GM10847 (cell line): ENCODE measurements around the gene ANKS6.

Experiments
- POLR2A ChIP-seq: IDR thresholded peaks from 2 replicates; pipeline ENCODE4 v1.6.1; 2011; ENCODE audit not compliant: insufficient read length; ENCODE audit errors: extremely low read depth

ANKS6 gene

DNA sequence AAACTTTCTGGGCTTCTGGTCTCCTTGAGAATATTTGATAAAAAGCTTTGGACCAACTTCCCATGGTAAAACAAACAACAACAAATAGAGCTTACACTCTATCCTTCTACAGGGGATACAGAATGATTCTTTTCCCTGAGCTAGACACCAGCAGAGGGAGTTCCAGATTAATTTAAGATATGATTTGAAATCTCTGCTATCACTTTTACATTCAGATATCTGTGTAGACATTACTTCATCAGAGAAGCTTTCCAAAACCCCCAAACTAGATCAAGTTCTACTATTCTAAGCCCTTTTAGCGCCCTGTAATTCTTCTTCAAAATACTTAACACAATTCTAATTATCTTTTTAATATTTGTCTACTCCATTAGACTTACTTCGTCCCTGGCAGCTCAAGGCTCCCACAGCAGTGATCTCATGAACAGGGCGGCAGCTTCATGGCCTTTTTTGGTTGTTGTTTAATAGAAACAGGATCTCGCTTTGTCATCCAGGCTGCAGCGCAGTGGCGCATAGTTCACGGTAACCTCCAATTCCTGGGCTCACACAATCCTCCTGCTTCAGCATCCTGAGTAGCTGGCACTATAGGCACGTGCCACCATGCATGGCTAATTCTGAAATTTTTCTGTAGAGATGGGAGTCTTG, 10.2 kb upstream of the ANKS6 start:
- no peak for TF ChIP-seq POLR2A

DNA sequence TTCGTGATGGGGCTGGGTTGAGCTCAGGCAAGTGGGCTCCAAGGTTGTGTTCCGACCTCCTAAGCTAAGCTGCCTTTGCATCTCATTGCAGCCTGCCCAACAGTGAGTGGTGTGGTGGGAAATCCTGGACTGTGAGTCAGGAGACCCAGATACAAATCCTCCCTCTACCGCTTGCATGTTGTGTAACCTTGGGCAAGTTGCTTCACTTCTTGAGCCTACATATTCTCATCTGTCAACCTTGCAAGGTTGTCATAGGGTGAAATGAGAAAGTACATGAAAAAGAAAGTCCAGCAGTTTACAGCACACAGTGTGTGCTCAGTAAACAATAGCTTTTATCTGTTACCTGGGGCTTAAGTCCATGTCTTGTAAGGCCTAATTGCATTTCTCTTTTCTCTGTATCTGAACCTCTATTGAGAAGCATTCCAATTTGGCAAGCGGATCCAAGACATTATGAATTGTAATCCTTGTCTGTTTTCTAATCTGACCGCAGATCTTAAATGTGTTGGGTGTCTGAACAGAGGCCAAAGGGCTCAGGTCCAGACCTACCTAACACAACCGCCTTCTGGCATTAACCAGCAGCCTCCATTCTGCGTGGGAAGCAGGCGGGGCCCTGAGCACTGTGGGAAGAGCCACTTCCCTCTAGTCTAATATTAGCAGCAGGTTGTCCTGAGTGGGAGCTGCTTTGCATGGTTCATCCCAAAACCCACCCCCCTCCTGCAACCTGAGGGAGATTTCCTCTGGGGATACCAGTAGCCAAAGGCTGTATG, 9.3 kb upstream of the ANKS6 start:
- TF ChIP-seq POLR2A: no peak

DNA sequence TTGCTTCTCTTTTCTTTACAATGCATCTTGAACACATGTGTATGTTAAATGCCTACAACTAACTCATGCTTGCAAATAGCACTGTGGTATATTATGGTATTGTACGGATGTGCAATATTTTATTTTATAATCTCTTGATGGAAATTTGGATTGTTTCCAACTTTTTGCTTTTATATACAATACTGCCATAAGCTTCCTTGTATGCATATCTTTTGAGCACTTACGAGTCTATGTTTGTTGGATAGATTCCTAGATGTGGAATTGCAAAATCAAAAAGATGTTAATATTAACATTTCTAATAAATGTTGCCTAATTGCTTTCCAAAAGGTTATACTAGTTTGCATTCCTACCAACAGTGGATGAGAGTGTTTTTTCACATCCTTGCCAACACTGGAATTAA, 7.7 kb upstream of the ANKS6 start:
- no peak for TF ChIP-seq POLR2A

DNA sequence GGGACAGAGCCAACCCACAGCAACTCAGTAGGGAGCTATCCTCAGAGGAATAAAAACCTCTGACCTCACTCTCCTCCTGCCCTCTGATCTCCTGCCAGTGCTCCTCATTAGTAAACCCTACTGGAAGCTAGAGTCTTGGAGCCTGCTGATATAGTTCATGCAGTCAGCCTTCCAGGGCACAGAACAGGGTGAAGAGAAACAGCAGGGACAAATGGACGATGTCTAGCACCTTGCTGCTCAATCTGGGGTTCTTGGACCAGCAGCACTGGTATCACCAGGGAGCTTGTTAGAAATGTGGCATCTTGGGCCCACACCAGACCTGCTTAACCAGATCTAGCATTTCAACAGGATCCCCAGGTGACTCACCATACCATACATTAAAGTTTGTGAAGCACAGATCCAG, 5.6 kb upstream of the ANKS6 start:
- TF ChIP-seq POLR2A: no peak

DNA sequence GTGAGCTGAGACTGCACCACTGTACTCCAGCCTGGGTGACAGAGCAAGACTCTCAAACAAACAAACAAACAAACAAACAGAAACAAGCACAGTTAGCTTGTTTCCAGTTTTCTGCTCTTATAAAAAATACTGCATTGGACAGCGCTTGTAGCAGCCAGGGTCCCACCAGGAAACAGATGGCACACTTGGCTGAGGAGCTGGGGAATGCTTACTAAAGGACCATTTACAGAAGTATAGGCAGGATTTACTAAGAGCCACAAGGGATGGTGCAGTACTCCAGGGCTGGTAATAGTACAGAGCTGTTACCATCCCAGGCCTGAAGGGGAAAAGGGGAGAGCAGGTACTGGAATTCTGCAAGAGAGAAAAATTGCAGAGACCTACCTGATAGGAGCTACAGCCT, 5.2 kb upstream of the ANKS6 start:
- no peak for TF ChIP-seq POLR2A

DNA sequence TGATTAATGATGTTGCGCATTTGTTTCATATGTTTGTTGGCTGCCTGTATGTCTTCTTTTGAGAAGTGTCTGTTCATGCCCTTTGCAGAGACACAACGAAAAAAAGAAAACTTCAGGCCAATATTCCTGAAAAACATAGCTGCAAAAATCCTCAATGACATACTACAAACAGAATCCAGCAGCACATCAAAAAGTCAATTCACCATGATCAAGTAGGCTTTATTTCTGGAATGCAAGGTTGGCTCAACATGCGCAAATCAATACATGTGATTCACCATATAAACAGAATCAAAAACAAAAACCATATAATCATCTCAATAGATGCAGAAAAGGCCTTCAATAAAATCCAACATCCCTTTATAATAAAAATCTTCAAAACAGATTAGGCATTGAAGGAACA, 1.9 kb upstream of the ANKS6 start:
- TF ChIP-seq POLR2A: no peak

DNA sequence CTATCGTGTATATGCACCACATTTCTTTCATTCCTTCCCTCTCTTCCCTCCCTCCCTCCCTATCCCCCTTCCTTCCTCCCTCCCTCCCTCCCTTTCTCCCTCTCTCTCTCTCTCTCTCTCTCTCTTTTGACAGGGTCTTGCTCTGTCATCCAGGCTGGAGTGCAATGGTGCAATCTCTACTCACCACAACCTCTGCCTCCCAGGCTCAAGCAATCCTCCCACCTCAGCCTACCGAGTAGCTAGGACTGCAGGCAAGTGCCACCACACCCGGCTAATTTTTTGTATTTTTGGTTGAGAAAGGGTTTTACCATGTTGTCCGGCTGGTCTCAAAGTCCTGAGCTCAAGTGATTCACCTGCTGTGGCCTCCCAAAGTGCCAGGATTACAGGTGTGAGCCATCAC, 1.1 kb upstream of the ANKS6 start:
- no peak for TF ChIP-seq POLR2A

DNA sequence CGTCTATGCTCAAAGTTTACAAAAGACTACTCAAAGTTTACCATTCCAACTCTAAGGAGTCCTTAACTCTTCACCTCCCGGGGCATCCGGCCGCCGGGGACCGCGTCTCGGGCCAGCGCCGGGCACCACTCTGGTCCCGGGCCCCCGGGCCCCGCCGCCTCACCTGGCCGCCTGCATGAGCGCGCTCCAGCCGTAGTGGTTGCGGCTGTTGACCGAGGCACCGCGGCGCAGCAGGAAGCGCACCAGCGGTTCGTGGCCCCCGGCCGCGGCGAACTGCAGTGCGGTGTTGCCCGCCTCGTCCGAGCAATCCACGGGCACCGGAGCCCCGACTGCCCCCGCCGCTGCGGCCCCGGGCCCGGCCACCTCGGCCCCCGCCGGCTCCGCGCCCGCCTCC, 388 bp downstream of the ANKS6 start:
- TF ChIP-seq POLR2A: no peak

DNA sequence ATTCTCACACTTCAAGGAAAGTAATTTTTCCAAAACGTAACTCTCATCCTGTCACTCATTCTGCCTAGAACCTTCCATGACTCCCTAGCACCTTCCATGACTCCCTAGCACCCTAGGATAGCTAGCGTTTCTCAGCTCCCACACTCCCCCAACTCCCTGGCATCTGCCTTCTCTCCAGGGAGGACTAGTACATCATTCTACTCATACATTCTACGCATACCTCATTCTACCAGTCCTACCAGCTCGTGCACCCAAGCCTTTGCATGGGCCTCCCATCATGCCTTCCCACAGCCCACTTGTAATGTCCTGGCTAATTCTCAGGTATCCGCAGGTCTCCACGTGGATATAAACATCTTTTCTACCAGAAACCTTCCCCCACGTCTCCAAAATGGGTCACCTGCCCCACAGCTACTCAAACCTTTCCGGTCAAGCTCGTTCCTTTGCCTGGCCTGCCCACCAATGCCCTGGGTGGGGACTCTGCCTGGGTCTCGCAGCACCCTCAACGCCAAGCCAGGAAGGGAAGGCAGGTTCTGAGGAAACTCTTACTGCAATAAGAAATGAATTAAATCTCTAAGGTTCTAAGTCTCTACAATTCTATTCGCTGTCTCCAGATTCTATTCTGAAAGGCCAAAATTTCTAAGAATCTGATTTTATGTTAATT, 930 bp downstream of the ANKS6 start:
- no peak for TF ChIP-seq POLR2A

DNA sequence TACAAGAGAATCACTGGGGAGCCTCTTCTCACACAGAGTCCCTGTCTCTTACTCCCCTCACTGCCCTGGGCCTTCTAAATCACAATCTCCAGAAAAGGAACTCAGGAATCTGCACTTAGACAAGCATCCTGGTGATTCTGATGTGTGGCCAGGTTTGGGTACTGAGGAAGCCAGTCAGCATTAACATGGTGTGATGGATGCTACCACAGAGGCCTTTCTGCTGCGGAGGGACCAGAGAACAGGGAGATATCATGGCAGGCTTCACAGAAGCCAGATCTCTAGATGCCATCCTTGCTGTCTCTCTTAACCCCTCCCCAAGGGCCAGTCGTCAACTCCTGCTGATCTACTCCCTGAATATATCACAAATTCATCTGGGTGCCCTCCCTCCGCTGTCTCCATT, 1.6 kb downstream of the ANKS6 start:
- TF ChIP-seq POLR2A: no peak

DNA sequence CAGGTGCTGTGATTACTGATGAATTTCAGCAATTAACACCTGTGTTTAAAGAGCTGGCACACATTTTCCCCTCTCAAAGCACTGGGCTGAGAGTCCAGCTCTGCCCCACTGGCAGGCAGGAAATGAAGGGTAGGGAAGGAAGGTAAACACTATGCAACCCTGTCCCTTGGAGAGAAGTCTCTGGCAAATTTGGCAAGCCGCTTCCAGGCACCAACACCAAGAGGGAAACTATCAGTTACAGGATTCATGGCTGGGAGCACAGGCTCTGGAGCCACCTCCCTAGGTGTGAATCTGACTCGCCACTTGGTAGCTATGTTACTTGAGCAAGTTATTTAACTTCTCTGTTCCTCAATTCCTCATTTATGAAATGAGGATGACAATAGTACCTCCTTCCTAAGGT, 3.3 kb downstream of the ANKS6 start:
- no peak for TF ChIP-seq POLR2A

DNA sequence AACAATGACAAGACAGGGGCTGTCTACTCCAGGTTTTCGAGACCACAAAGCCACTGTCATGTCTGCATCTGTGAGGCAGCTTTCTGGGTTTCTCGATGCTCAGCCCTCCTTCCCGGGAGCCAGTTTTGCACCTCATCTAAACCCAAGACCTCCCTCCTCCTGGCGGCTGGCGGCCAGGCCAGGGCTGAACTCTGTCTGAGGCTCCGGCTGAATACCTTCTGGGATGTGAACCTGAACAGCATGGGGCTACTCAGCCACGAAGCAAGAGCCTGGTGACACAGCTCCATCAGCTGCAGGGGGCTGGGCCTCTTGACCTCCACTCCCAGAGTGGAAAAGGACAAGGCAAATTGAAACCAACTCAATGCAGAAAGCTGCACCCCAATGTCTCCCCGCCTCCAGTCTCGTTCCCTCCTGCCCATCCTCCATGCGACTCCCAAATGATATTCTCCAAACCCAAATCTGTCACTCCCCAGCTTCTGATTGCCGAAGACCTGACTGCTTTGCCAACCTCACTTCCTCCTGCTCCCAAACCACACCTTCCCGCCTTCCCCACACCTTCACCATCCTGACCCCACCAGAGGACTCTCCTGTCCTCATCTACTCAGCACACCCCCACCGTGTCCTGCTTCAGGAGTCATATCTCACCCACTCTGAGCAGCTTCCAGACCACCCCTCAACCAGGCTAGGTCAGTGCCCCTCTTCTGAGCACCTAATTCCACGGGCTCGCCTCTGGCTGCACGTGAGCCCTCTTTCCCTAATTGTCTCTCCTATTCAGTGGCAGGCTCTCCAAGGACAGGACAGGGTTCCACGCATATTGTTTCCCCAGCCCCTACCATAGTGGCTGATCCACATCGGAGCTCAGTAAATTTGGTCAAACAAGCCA, 4.5 kb downstream of the ANKS6 start:
- TF ChIP-seq POLR2A: no peak

DNA sequence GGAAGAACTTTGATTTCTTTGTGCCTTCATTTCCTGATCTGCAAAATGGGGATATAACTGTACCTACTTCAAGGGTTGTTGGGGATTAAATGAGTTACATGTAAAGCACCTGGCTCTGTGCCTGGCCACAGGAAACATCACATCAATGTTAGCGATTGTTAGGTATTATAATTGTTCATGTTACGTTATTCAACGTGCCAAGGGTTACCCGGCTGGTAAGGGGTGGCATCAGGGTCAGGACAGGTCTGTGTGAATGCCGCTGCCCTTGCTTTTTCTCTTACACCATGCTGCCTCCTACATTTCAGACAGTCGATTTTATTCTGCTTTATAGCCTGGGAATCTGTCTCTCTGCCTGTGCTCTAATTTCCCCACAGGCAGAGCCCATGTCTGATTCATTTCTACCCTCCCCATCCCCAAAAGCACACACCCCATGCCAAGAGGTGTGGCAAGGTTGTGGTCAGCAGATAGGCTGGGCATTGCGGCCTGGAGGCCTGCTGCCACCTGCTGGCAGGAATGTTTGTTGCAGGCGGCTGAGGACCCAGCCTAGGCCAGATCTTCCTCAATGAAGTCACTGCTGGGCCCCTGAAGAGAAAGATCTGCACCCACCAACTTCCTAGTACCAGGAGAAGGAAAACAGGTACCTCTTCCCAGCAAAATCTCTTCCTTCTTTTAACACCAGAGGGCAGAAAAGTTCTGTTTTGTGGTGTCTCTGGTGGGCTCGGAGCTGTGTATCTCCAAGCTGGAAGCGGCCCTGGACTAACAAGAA, 5.3 kb downstream of the ANKS6 start:
- TF ChIP-seq POLR2A: no peak

DNA sequence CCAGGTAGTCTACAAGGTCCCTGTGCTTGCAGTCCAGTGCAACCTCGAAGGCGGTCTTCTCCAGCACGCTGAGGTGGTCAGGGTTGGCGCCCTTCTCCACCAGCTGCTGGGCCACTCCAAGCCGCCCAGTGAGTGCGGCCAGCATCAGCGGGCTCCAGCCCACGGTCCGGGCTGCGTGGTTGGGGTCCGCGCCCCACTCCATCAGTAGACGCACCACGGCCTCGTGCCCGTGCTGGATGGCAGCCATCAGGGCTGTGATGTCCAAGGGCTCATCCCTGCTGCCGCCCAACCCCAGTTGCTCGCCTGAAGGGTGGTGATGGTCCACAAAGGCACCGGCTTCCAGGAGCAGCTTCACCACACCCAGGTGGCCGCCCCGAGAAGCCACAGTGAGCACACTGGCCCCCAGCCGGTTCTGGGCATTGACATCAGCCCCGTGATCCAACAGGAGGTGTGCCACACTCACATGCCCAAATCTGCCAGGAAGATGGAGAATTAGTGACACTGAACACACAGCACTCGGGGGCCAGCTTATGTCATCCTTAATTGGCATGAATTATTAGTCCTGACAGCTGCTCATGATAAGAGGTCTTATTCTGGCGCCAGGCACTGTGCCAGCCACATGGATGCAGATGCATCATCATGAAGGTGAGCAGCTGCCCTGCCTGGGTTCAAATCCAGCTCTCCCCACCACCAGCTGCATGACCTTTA, 6.1 kb downstream of the ANKS6 start:
- TF ChIP-seq POLR2A: no peak
